Glomerular endothelial cell (primary cell): ENCODE data around the gene INPP5A. TPM values are rescaled to one million over a fixed set of nuclear protein-coding genes. Genes with fewer than 3 reads are reported as not detected.

Experiments
- DNase-seq: peaks from one replicate; pipeline ENCODE4 v3.0.0-alpha.2; 2011; ENCODE audit warnings: low read depth, low spot score; ENCODE audit errors: extremely low read depth
- total RNA-seq: library from RNA; depleted of rRNA; stranded (reverse); fragments of >200 nt; gene quantifications from 2 replicates; pipeline ENCODE4 v1.2.3, GENCODE V29; 2015

Gene INPP5A
- total RNA-seq, 1 donor from 2014 or later, result 43.9 TPM

DNA sequence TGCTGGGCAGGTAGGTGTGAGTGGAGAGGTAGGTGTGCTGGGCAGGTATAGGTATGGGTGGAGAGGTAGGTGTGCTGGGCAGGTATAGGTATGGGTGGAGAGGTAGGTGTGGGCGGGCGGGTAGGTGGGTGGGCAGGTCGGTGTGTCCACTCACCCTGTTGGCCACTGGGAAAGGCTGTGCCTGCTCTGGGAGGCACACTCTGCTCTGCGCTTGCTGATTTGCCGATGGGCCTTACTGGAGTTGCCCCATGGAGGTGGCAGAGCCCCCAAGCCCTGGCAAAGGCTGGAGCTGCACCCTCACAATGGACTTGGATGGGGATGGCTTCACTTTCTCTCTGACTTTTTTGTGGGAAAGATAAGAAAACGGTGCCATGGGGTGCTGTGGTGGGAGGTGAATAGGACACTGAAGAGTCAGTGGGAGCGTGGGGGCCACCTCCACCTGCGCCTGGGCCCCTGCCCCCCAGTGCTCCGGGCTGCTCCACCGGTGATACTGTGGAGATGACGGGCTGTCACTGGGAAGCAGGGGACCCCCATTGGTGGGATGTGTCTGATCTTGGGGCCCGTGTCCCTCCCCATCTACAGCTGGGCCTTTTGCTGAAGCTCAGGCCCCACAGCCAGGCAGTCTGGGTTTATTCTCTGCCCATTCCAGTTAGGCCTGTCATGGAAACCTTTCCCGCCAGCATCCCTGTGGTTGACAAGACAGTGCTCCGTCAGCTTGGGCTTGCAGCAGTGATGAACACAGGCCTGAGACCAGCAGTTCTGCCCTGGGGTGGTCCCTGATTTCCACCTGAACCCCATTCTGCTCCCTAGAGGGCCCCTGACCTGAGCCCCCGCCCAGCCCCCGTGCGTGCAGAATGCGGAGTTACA, 173.4 kb downstream of the INPP5A start:
- DNase-seq, result no peak

DNA sequence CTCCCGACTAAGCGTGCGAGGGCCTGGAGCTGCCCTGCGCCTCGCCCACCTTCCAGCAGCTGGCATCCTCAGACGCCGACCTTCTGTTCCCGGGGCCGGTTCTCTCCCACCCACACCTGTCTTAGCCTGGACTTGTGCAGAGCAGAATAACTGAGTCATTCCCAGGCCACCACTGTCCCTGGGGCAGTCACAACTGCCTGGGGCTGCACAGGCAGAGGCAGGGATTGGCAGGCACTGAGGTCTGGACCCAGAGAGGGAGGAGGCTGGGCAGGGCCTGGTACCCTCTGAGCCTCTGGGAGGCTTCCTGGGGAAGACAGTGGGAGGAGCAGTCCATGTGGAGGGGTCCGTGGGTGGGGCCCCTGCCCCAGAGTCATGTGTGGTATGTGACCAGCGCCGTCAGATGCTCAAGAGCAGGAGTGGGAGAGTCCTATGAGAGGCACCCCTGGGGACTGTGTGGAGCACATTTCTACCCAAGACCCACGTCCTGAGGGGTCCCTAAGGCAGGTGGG, 174.1 kb downstream of the INPP5A start:
- no peak for DNase-seq

DNA sequence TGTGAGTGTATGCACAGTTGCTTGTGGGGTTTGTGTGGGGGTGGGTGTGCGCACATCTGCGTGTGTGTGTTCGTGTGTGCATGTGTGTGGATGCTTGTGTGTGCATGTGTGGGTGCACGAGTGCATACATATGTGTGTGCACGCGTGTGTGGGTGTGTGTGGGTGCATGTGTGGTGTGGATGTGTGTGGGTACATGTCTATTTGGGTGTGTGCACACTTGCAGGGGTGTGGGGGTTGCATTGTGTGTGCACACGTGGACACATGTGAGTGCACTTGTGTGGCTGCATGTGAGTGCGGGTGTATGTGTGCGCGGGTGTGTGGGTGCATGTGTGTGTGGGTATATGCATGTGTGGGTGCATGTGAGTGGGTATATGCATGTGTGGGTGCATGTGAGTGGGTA, 174.7 kb downstream of the INPP5A start:
- DNase-seq, result no peak

DNA sequence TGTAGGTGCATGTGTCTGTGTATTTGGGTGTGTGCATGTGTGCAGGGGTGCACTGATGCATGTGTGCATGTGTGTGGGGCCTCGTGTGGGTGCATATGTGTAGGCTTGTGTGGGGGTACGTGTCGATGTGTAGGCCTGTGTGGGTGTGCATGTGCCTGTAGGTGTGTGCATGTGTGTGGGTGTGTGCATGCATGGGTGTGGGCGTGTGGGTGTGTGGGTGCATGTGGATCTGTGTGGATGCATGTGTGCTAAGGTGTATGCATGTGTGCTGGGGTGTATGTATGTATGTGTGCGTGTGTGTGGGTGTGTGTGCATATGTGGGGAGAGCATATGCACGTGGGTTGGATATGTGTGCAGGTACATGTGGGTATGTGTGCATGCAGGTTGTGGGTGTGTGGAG, 175.2 kb downstream of the INPP5A start:
- DNase-seq, result no peak

DNA sequence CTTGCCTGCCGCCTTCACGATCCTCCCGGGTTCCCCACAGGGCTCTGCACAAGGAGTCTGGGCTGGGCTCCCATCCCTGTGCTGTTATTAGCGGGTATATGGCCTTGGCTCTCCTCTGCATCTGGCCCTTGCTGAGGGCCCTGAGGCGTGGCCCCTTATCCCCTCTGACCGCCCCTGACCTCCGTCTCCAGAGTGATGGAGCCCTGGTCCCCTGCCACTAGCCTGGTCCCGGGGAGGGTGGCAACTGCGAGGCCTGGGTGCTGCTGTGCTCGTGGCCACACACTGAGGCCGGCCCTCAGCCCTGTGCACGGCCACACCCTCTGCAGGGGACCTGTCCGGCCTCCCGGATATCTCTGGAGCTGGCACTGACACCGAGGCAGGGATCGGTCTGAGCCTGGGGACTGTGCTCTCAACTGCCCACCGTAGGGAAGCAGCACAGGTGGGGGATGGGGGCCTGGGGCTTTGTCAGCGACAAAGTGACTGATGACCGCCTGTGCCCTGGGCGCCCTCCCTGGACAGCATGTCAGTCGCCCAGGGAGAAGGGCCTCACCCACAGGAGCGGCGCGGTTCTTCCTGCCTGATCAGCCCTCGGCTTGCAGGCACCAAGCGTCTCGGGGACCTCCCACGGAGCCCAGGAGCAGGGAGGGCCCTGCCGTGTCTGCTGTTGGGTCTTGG, 176.0 kb downstream of the INPP5A start:
- DNase-seq, result no peak

- DNase-seq, result no peak
Observed at GRCh38 chr10:132714096-132714985, 176.8 kb downstream of the INPP5A start.

DNA sequence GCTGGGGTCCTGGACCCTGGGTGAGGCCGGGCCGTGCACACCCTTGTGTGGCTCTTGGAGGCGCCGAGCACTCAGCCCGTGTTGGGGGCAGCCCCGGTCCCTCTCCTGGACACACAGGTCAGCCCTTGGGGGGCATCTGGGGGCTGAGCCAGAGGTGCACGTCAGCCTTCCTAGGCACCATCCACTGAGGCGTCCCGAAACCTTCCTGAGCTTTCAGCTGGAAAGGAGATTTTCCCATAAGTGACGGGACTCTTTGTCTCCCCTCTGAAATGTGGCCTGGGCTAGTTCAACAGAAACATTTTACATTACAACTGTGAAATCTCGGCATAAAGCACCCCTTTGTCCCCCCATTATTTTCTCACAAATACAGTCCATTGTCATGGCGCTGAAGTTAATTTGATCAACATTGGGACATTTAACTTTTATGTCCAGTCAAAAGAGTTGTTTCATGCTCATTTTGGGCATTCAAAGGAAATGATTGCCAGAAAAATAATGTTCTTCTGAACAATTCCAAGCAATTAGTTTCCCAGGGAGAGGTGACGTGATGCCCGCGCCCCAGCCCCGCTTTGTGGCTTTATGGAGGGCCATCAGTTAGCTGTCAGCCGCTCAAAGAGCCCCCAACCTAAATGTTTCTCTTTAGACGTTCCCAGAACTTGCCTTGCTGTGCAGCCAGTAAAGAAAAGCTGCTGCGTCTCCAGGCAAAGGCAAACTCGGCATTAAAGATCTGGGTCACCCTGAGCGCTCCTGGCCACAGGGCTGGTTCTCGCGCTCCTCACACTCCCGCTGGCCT, 177.6 kb downstream of the INPP5A start:
- no peak for DNase-seq

GRCh38 chr10:132715776-132716680, 178.4 kb downstream of the INPP5A start:
- DNase-seq, result no peak

GRCh38 chr10:132716691-132717490, 179.3 kb downstream of the INPP5A start:
- no peak for DNase-seq

GRCh38 chr10:132721725-132722124, 184.1 kb downstream of the INPP5A start:
- DNase-seq, result no peak

DNA sequence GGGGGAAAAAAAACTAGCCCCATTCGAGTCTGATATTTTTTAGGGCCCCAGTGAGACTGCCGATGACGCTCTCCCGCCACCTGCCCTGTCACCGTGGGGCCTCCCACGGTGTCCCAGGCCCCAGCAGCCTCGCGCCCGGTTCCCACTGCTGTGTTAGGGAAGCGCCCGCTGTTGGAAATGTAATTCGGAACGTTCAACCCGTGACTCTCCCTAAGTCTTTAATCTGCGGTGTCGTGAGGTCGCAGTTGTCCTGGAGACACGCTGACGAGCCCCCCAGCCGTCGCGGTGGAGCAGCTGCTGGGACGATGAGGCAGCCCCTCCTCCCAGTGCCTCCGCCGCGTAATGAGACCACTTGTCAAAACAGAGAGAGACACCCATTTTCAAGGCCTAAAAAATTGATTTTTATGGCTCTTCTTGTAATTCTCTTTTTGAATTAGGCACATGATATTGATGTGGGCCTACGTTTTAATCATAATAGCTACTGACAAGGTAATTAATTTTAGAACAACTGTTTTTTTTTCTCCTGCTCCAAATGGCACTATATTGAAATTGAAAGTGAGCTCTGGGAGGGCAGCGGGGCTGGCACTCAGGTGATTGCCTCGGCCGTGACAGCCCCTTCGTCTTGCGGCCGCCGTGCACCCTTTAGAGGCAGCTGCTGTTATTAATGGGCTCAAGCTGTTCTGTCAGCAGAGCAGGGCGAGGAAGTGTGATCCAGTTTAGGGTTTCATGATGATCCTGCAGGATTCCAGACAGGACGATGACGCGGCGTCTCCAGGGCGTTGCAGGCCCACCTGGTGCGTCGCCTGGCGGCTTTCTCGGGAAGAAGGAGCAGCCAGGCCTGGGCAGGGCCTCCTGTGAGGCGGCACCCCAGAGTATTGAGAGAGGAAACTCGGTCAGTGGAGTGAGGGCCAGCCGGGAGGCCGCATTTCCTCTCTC, 185.1 kb downstream of the INPP5A start:
- DNase-seq, result no peak

DNA sequence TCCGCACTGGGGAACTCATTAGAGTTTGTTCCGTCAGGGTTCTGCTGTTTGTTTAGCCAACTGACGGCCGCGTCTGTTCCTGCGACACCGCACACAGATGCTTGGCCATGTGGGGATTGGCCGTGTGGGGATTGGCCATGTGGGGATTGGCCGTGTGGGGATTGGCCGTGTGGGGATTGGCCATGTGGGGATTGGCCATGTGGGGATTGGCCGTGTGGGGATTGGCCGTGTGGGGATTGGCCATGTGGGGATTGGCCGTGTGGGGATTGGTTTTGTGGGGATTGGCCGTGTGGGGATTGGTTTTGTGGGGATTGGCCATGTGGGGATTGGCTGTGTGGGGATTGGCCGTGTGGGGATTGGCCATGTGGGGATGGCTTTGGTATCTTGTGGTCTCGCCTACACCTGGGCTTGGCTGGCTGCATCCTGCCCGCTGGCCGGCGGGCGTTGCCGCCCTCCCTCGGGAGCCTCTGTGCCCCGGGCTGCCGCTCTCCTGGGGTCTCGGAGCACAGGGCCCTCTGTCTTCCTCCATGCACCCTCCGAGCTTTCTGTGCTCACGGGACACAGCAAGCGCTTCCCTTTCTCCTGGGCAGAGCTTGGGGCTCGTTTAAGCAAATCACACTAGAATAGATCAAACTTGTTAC, 185.9 kb downstream of the INPP5A start:
- no peak for DNase-seq

DNA sequence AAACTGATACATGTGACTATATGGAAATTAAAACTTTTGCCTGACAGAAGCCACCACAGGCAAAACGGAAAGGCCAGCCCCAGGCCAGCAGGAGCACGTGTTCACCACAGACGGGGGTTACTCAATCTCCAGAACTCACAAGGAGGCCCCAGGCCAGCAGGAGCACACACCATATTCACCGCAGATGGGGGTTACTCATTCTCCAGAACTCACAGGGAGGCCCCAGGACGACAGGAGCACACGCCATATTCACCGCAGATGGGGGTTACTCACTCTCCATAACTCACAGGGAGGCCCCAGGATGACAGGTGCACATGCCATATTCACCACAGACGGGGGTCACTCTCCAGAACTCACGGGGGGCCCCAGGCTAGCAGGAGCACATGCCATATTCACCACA, 186.9 kb downstream of the INPP5A start:
- no peak for DNase-seq

DNA sequence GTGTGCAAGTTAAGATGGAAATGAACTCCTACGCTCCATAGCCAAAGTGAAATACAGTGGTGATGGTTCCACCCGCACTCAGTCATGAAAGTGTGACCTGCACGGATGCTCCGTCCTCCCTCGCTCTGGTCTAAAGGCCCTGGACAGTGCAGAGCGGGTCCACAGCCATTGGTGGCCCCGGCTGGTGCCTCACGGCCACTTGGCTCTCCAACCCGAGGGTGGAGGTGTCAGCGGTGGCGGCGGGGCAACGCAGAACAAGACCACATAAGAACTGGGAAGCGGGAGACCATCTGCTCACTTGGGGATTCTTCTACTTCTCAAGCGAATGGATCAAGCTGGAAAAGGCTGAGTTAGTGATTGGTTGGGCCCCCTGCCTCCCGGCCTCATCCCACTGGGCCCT, 187.6 kb downstream of the INPP5A start:
- no peak for DNase-seq

- DNase-seq, result no peak
Observed at GRCh38 chr10:132726194-132726593, 188.6 kb downstream of the INPP5A start.

DNA sequence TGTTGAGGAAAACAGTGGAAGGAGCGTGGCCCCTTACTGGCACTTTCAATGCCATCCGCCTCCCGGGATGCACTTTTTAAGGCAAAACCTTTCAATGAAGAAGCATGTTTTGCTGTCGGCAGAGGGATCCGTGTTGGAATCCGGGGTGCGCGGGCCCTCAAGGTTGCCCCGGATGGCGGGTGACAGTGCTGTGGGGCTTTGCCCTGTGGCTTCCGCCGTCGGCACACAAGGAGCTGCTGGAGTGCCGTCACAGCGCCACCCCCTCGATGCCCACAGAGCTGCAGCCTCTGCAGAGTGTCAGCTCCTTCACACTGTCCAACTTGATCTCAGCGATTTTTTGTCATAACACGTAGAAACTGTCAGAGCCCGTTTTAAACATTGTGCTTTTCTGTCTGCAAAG, 189.4 kb downstream of the INPP5A start:
- DNase-seq, result no peak

DNA sequence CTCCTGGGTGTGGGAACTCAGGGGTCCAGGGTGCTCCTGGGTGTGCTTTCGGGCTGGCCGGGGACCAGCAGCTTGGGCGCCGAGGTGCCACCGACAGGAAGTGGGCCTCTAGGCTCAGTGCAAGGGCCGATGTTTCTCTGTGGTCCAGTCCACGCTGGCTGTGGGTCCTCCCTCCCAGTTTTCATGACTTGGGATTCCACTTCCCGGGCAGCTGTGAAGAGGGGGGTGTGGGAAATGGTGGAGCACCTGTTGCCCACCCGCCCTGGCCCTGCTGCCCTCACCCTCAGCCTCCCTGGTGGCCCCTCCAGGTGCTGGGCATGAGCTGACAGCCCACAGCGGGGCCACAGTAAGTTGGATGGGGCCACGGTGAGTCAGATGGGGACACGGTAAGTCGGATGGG, 189.8 kb downstream of the INPP5A start:
- DNase-seq, result no peak
